Sigmoid colon (tissue), 7 donors: ENCODE results near the gene SLC9A5. TPM values are rescaled to one million over a fixed set of nuclear protein-coding genes. Genes with fewer than 3 reads are reported as not detected.
A peak's percentile ranks its signal among the peaks of the same experiment; 100 is the strongest.

ENCODE experiments used
- DNase-seq: peaks from one replicate; pipeline ENCODE4 v3.0.0-alpha.2; 2019
- H3K27ac ChIP-seq, 4 donors: fragments of 200-600 bp; sonication (generic); one replicate each; pipeline ENCODE4 v1.5.1; 2016 to 2019; ENCODE audit warnings: mild to moderate bottlenecking in 1 of 4
- H3K27me3 ChIP-seq, 3 donors: fragments of 200-600 bp; sonication (generic); one replicate each; pipeline ENCODE4 v1.5.1; 2019; ENCODE audit warnings: mild to moderate bottlenecking in 1 of 3
- H3K36me3 ChIP-seq, 4 donors: fragments of 200-600 bp; sonication (generic); one replicate each; pipeline ENCODE4 v1.5.1; 2016 to 2019
- H3K4me1 ChIP-seq, 4 donors: fragments of 200-600 bp; sonication (generic); one replicate each; pipeline ENCODE4 v1.5.1; 2017 to 2019
- H3K4me3 ChIP-seq, 4 donors: fragments of 200-600 bp; sonication (generic); one replicate each; pipeline ENCODE4 v1.5.1; 2017 to 2019; ENCODE audit warnings: mild to moderate bottlenecking in 2 of 4, moderate library complexity in 1 of 4
- H3K9me3 ChIP-seq, 4 donors: fragments of 200-600 bp in 3 of 4; sonication (generic) in 3 of 4; one replicate each; pipeline versions ENCODE4 v1.5.1 to v1.6.1; 2013 to 2019
- EP300 ChIP-seq, 4 donors: sonication (generic); formaldehyde crosslinking; IDR thresholded peaks; one replicate each; pipeline ENCODE4 v1.6.1; 2017; ENCODE audit warnings: antibody characterized with exemption in 4 of 4
- POLR2A ChIP-seq, 2 donors: fragments of 450-650 bp; IDR thresholded peaks; one replicate each; pipeline ENCODE4 v1.6.1; 2016; ENCODE audit warnings: antibody characterized with exemption in 2 of 2, mild to moderate bottlenecking in 2 of 2, moderate library complexity in 2 of 2
- POLR2AphosphoS5 ChIP-seq, 4 donors: sonication (generic); formaldehyde crosslinking; IDR thresholded peaks; one replicate each; pipeline ENCODE4 v1.6.1; 2017; ENCODE audit warnings: antibody characterized with exemption in 4 of 4
- WGBS, 2 donors: extraction: QIAGEN DNeasy Blood & Tissue Kit; methylation state at CpG; one replicate each; pipeline ENCODE4 v1.1.7; 2013; 5-methylcytosine and 5-hydroxymethylcytosine counted together
- intact Hi-C: fragments of 100-400 bp; cut with DNase I; formaldehyde crosslinking; loops from one replicate; pipeline ENCODE4 v1.15.1; 2023
- polyA plus RNA-seq, 3 donors: library from polyadenylated mRNA; stranded (reverse); fragments of 200-250 nt; gene quantifications; one replicate each; pipeline ENCODE4 v1.2.3, GENCODE V29; 2013
- total RNA-seq, 4 donors: library from RNA; depleted of rRNA; stranded (reverse); fragments of >200 nt; gene quantifications; one replicate each; pipeline ENCODE4 v1.1.0, GENCODE V29; 2016
- TF ChIP-seq, protein P1 (sequence below), 4 experiments: fragments of 450-650 bp in 3 of 4; fragments of 200-600 bp in 1 of 4; IDR thresholded peaks; one replicate each; pipeline ENCODE4 v1.5.1; 2016 to 2019; ENCODE audit warnings: antibody characterized with exemption in 4 of 4, mild to moderate bottlenecking in 3 of 4, moderate library complexity in 2 of 4
- donor health status: healthy with polysubstance abuse.
- donor health status: Bipolar disorder and iron deficiency.
- donor health status: healthy.

Gene SLC9A5
- total and polyA plus RNA-seq, 7 donors: 0.46 to 6.1 (median 0.99) TPM; not detected in 2

DNA sequence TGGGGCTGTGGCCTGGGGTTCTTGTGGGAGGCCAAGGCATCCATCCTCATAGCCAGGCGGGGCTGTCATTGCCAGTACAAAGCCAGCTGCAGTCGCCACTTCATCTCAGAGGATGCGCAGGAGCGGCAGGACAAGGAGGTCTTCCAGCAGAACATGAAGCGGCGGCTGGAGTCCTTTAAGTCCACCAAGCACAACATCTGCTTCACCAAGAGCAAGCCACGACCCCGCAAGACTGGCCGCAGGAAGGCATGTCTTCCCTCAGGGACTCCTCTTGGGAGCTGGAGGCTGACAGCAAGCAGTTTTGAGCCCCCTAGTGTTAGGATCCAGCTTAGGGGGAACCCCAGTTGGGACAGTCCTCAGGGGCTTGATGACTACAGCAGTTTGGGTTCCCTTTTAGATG is 15.5 kb downstream of the SLC9A5 start:
- Histone ChIP-seq H3K9me3 (no peaks in the 10 kb centered on the region), H3K4me3 (no peak overlapping the region), H3K27me3 (peaks cover 0 to 10% (median 0%) of the 10 kb centered on the region in 3 donors), H3K36me3 (no peaks in the 10 kb centered on the region), H3K27ac (no peak overlapping the region), H3K4me1 (no peaks in the 10 kb centered on the region)
- peak; percentile 40 for DNase-seq
- no peak for TF ChIP-seq EP300 (IDR thresholded peaks at IDR 0.05)
- TF ChIP-seq POLR2AphosphoS5 (IDR thresholded peaks at IDR 0.05): no peak
- TF ChIP-seq POLR2A (IDR thresholded peaks at IDR 0.05): no peak
- TF ChIP-seq, protein P1, sequence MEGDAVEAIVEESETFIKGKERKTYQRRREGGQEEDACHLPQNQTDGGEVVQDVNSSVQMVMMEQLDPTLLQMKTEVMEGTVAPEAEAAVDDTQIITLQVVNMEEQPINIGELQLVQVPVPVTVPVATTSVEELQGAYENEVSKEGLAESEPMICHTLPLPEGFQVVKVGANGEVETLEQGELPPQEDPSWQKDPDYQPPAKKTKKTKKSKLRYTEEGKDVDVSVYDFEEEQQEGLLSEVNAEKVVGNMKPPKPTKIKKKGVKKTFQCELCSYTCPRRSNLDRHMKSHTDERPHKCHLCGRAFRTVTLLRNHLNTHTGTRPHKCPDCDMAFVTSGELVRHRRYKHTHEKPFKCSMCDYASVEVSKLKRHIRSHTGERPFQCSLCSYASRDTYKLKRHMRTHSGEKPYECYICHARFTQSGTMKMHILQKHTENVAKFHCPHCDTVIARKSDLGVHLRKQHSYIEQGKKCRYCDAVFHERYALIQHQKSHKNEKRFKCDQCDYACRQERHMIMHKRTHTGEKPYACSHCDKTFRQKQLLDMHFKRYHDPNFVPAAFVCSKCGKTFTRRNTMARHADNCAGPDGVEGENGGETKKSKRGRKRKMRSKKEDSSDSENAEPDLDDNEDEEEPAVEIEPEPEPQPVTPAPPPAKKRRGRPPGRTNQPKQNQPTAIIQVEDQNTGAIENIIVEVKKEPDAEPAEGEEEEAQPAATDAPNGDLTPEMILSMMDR (IDR thresholded peaks at IDR 0.05): no peak
- intact Hi-C loops: no loop called here
- whole genome bisulfite sequencing, 2 donors: 86 to 89% methylated on average over 9 of the region's 9 CpGs

DNA sequence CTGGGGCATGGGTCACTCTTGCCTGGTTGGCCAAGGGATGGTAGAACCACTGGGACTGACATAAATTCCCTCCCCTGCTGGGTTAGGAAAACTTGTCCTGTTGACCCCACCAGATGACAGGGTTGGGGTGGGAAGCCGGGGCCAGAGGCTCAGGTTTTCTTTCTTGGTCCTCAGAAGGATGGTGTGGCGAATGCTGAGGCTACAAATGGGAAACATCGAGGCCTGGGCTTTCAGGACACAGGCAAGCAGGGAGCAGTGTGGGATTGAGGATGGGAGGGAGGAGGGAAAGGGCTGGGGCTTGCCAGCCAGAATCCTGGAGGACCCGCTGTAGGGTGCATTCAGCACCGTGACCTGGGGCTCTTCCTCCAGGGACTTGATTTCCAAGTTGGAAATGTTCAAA is 16.1 kb downstream of the SLC9A5 start:
- intact Hi-C loops: no loop called here
- TF ChIP-seq, protein P1 (IDR thresholded peaks at IDR 0.05): no peak
- TF ChIP-seq EP300 (IDR thresholded peaks at IDR 0.05): no peak
- TF ChIP-seq POLR2A (IDR thresholded peaks at IDR 0.05): no peak
- TF ChIP-seq POLR2AphosphoS5 (IDR thresholded peaks at IDR 0.05): no peak
- WGBS, 2 donors: 84 to 89% methylated on average over 5 of the region's 5 CpGs
- Histone ChIP-seq H3K9me3 (no peaks in the 10 kb centered on the region), H3K27ac (no peak overlapping the region), H3K4me3 (no peak overlapping the region), H3K27me3 (peaks cover 0 to 15% (median 0%) of the 10 kb centered on the region in 3 donors), H3K4me1 (no peaks in the 10 kb centered on the region), H3K36me3 (no peaks in the 10 kb centered on the region)
- DNase-seq: peak; percentile 52

DNA sequence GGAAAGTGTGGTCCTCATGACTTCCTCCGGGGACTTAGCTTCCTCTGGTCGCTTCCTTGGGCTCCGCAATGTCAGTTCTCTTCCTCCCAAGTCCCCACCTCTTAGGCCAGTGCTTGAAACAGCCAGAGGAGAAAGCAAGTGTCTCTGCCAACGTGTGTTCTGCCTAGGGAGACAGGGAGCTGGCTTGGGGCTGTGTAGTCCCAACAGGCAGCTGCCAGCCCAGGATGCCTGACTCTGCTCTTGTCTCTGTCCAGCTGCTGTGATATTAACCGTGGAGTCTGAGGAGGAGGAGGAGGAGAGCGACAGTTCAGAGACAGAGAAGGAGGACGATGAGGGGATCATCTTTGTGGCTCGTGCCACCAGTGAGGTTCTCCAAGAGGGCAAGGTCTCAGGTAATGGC is 17.1 kb downstream of the SLC9A5 start:
- H3K4me1 ChIP-seq: no peaks in the 10 kb centered on the region
- no peaks in the 10 kb centered on the region for H3K9me3 ChIP-seq
- WGBS, 2 donors: 72 to 73% methylated on average over 8 of the region's 8 CpGs
- TF ChIP-seq, protein P1 (IDR thresholded peaks at IDR 0.05): no peak
- TF ChIP-seq POLR2A (IDR thresholded peaks at IDR 0.05): no peak
- no peak for TF ChIP-seq EP300 (IDR thresholded peaks at IDR 0.05)
- no peak for TF ChIP-seq POLR2AphosphoS5 (IDR thresholded peaks at IDR 0.05)
- H3K27ac ChIP-seq: no peak overlapping the region
- H3K27me3 ChIP-seq: peaks cover 0 to 15% (median 0%) of the 10 kb centered on the region in 3 donors
- H3K4me3 ChIP-seq: no peak overlapping the region
- peak; percentile 44 for DNase-seq
- intact Hi-C loops: no loop called here
- H3K36me3 ChIP-seq: no peaks in the 10 kb centered on the region

DNA sequence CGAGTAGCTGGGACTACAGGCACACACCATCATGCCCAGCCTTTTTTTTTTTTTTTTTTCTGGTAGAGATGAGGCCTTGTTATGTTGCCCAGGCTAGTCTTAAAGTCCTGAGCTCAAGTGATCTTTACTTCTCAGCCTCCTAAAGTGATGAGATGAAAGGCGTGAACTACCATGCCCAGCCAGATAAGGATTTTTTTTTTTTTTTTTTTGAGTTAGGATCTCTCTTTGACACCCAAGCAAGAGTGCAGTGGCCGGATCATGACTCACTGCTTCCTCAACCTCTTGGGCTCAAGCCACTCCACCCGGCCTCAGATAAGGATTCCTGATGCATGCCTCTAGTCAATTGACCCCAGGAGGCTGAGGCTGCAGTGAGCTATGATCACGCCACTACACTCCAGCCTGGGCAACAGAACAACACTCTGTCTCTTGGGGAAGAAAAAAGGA is 19.4 kb downstream of the SLC9A5 start:
- no peak overlapping the region for H3K4me3 ChIP-seq
- H3K4me1 ChIP-seq: no peaks in the 10 kb centered on the region
- no peaks in the 10 kb centered on the region for H3K36me3 ChIP-seq
- peak; percentile 71 for DNase-seq
- H3K27ac ChIP-seq: no peak overlapping the region
- peaks cover 0 to 15% (median 0%) of the 10 kb centered on the region in 3 donors for H3K27me3 ChIP-seq
- 35 to 76% methylated on average over 5 of the region's 5 CpGs for WGBS, 2 donors
- no peaks in the 10 kb centered on the region for H3K9me3 ChIP-seq
- intact Hi-C loops: no loop called here
- TF ChIP-seq POLR2AphosphoS5 (IDR thresholded peaks at IDR 0.05): peak in 1 of 4 donors; percentile 10
- no peak for TF ChIP-seq POLR2A (IDR thresholded peaks at IDR 0.05)
- no peak for TF ChIP-seq EP300 (IDR thresholded peaks at IDR 0.05)

DNA sequence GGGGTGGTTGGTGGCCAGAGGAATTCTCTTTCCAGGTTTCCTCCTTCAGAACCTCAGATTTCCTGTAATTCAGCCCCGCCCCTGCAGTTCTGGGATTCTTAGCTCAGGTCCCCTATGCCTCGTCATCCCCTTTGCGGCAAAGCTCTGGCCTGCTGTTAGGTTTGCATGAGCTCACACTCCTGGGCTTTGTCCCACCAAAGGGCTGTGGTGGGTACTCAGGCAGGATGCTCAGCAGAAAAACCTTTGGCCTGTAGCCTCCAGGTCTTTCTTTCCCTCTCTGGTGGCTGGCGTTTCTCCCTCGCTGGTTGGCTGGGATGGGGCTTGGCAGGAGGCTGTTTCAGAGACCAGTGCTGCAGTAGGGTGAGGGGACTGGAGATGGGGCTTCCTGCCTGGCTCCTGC is 21.0 kb downstream of the SLC9A5 start:
- no peaks in the 10 kb centered on the region for H3K4me1 ChIP-seq
- TF ChIP-seq EP300 (IDR thresholded peaks at IDR 0.05): no peak
- TF ChIP-seq, protein P1 (IDR thresholded peaks at IDR 0.05): no peak
- no peak for TF ChIP-seq POLR2A (IDR thresholded peaks at IDR 0.05)
- no peak for TF ChIP-seq POLR2AphosphoS5 (IDR thresholded peaks at IDR 0.05)
- H3K9me3 ChIP-seq: no peaks in the 10 kb centered on the region
- 24 to 60% methylated on average over 5 of the region's 5 CpGs for WGBS, 2 donors
- no peak overlapping the region for H3K27ac ChIP-seq
- H3K36me3 ChIP-seq: no peaks in the 10 kb centered on the region
- H3K4me3 ChIP-seq: no peak overlapping the region
- intact Hi-C loops: no loop called here
- peak; percentile 59 for DNase-seq
- peaks cover 0 to 15% (median 0%) of the 10 kb centered on the region in 3 donors for H3K27me3 ChIP-seq
